ENCODE results near the gene SNX19.
A peak's percentile ranks its signal among the peaks of the same experiment; 100 is the strongest.
"Not testable (repeated sequence)": the region's sequence is repeated elsewhere in the genome, so short reads cannot be mapped to it uniquely, and the experiment has no call there.

SNX19 gene

GRCh38 chr11:130940706-130941105 is 24.4 kb upstream of the SNX19 start:
- DNase-seq (ENCODE audit: low read depth) = no peak
- H3K4me3 ChIP-seq (ENCODE audit: low read depth, low read length) = no peak overlapping the region
- in situ Hi-C loops (cut with HindIII; ENCODE audit: low sequenced_read_pairs) = no loop called here
- TF ChIP-seq, protein P1, sequence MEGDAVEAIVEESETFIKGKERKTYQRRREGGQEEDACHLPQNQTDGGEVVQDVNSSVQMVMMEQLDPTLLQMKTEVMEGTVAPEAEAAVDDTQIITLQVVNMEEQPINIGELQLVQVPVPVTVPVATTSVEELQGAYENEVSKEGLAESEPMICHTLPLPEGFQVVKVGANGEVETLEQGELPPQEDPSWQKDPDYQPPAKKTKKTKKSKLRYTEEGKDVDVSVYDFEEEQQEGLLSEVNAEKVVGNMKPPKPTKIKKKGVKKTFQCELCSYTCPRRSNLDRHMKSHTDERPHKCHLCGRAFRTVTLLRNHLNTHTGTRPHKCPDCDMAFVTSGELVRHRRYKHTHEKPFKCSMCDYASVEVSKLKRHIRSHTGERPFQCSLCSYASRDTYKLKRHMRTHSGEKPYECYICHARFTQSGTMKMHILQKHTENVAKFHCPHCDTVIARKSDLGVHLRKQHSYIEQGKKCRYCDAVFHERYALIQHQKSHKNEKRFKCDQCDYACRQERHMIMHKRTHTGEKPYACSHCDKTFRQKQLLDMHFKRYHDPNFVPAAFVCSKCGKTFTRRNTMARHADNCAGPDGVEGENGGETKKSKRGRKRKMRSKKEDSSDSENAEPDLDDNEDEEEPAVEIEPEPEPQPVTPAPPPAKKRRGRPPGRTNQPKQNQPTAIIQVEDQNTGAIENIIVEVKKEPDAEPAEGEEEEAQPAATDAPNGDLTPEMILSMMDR (IDR thresholded peaks at IDR 0.05; ENCODE audit: low read depth, low read length, missing control alignments) = no peak

- no peak overlapping the region for H3K4me3 ChIP-seq (ENCODE audit: low read depth, low read length)
- in situ Hi-C loops (cut with HindIII; ENCODE audit: low sequenced_read_pairs) = no loop called here
- no peak for DNase-seq (ENCODE audit: low read depth)
- TF ChIP-seq, protein P1 (IDR thresholded peaks at IDR 0.05; ENCODE audit: low read depth, low read length, missing control alignments) = no peak
Observed at GRCh38 chr11:130937051-130937450, 20.8 kb upstream of the SNX19 start.

- DNase-seq (ENCODE audit: low read depth) = no peak
- no peak overlapping the region for H3K4me3 ChIP-seq (ENCODE audit: low read depth, low read length)
- in situ Hi-C loops (cut with HindIII; ENCODE audit: low sequenced_read_pairs) = no loop called here
- TF ChIP-seq, protein P1 (IDR thresholded peaks at IDR 0.05; ENCODE audit: low read depth, low read length, missing control alignments) = no peak
Observed at GRCh38 chr11:130932086-130932712, 15.9 kb upstream of the SNX19 start.

DNA sequence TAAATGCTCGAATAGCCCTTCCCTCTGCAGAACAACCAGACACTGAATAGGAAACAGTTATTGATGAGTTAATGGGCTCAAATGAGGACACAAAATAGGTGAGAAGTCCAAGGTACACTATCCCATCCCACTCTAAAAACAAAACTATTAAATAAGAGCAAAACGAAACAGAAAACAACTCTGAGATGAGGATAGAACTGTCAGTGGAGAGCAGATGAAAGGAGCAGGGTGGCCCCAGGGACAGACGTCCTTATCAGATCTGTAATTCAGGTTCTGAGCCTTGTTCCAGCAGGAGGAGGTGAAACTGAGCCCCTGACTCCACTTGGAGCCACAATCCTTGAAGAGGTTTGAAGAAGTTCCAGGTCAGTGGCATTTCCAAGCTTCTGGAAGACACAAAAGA is 8.5 kb upstream of the SNX19 start:
- in situ Hi-C loops (cut with HindIII; ENCODE audit: low sequenced_read_pairs) = no loop called here
- no peak for DNase-seq (ENCODE audit: low read depth)
- TF ChIP-seq, protein P1 (IDR thresholded peaks at IDR 0.05; ENCODE audit: low read depth, low read length, missing control alignments) = no peak
- H3K4me3 ChIP-seq (ENCODE audit: low read depth, low read length) = no peak overlapping the region

- DNase-seq (ENCODE audit: low read depth); in situ Hi-C loops (cut with HindIII; ENCODE audit: low sequenced_read_pairs); H3K4me3 ChIP-seq (ENCODE audit: low read depth, low read length): not testable (repeated sequence)
Observed at GRCh38 chr11:130920612-130921011, 4.3 kb upstream of the SNX19 start.

- in situ Hi-C loops (cut with HindIII; ENCODE audit: low sequenced_read_pairs) = no loop called here
- TF ChIP-seq, protein P1 (IDR thresholded peaks at IDR 0.05; ENCODE audit: low read depth, low read length, missing control alignments) = no peak
- H3K4me3 ChIP-seq (ENCODE audit: low read depth, low read length) = no peak overlapping the region
- DNase-seq (ENCODE audit: low read depth) = no peak
Observed at GRCh38 chr11:130918081-130918480, 1.8 kb upstream of the SNX19 start.

GRCh38 chr11:130916910-130917309 is 631 bp upstream of the SNX19 start:
- peak overlapping the region; percentile 87 for H3K4me3 ChIP-seq (ENCODE audit: low read depth, low read length)
- DNase-seq (ENCODE audit: low read depth) = no peak
- TF ChIP-seq, protein P1 (IDR thresholded peaks at IDR 0.05; ENCODE audit: low read depth, low read length, missing control alignments) = no peak
- in situ Hi-C loops (cut with HindIII; ENCODE audit: low sequenced_read_pairs) = no loop called here
